ENCODE results near the gene MDFI.

MDFI gene

DNA sequence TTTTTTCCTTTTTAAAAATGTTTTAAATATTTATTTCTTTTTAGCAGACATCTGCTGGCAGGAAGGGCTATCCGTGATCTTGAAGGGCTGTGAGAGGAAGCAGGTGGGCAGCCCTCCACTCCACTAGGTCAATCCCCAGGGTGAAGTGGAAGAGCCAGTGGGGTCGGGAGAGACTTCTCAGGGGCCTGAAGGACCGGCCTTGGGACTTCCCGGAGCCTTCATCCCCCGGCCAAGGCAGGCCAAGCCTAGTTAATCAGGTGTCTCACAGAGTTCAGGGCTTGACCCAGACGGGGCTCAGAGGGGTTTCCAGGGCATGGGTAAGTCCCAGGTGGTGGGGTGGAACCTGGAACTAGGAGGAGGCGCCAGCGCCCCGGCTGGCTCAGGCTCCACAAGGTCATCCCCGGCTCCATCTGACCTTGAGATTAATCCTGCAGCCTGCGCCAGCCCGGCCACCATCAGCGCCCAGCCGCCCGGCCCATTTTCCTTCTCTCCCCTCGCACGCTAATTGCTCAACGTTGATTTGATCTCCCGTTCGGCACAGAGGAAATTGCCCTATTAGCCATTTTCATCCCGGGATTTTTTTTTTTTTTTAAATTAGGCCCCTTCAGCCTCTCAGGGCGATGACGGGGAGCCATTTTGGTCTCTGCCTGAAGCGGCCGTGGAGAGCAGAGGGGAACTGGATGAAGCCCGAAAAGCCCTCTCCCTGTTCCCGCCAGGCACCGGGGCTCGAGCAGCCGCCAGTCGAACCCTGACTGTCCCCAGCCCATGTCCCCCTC is 44.4 kb downstream of the MDFI start:
- TF ChIP-seq, protein P1, sequence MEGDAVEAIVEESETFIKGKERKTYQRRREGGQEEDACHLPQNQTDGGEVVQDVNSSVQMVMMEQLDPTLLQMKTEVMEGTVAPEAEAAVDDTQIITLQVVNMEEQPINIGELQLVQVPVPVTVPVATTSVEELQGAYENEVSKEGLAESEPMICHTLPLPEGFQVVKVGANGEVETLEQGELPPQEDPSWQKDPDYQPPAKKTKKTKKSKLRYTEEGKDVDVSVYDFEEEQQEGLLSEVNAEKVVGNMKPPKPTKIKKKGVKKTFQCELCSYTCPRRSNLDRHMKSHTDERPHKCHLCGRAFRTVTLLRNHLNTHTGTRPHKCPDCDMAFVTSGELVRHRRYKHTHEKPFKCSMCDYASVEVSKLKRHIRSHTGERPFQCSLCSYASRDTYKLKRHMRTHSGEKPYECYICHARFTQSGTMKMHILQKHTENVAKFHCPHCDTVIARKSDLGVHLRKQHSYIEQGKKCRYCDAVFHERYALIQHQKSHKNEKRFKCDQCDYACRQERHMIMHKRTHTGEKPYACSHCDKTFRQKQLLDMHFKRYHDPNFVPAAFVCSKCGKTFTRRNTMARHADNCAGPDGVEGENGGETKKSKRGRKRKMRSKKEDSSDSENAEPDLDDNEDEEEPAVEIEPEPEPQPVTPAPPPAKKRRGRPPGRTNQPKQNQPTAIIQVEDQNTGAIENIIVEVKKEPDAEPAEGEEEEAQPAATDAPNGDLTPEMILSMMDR (conservative IDR thresholded peaks at IDR 0.05), result peak; percentile 54
- peak overlapping the region; percentile 58 for H3K27ac ChIP-seq

DNA sequence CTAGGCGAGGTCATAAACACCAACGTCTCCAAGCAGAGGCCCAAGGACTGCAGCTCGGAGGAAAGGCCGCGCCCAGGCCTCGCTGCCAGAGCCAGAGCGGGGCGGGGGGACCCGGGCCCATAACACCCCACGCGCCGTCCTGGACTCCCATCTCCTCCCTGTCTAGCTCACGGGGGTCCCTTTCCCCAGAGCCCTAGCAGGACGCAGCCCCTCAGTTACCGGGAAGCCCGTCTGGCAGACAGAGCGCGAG is 44.9 kb downstream of the MDFI start:
- TF ChIP-seq, protein P1 (conservative IDR thresholded peaks at IDR 0.05), result no peak
- H3K27ac ChIP-seq, result no peak overlapping the region

DNA sequence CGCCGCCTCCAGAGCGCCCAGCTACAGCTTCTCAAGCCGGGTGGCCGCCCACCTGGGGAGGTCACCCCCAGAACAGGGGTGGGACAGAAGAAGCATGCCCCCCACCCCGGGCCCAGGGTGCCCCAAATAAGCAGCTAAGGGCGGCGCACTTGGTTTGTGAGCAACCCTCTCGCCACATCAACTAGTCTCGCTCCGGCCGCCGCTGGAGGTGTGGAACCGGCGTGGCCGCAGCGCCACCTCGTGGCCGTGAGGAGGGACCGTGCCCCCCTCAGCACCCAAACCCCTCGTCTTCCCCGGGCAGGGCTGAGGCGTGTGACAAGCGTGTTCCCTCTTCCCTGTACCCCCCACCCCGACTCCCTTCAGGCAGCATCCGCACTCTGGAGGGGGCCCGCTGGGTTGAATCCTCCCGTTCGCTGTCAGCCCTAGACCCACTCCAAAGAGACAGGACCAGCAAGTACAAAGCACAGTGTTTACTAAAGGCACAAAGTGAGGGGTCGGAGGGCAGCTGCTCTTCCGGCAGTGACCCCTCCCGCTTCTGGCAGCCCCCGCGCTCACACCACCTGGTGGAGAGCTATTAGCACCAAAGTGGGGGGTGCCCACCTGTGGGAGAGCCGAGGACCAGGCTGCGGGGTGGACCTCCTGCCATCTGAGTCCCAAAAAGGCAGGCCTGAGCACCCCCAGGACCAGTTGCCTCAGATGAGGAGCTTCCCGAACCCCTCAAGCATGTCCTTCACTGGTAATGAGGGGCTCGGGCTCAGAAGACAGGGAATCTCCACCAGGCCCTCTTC is 45.4 kb downstream of the MDFI start:
- H3K27ac ChIP-seq, result no peak overlapping the region
- TF ChIP-seq, protein P1 (conservative IDR thresholded peaks at IDR 0.05), result peak; percentile 92

DNA sequence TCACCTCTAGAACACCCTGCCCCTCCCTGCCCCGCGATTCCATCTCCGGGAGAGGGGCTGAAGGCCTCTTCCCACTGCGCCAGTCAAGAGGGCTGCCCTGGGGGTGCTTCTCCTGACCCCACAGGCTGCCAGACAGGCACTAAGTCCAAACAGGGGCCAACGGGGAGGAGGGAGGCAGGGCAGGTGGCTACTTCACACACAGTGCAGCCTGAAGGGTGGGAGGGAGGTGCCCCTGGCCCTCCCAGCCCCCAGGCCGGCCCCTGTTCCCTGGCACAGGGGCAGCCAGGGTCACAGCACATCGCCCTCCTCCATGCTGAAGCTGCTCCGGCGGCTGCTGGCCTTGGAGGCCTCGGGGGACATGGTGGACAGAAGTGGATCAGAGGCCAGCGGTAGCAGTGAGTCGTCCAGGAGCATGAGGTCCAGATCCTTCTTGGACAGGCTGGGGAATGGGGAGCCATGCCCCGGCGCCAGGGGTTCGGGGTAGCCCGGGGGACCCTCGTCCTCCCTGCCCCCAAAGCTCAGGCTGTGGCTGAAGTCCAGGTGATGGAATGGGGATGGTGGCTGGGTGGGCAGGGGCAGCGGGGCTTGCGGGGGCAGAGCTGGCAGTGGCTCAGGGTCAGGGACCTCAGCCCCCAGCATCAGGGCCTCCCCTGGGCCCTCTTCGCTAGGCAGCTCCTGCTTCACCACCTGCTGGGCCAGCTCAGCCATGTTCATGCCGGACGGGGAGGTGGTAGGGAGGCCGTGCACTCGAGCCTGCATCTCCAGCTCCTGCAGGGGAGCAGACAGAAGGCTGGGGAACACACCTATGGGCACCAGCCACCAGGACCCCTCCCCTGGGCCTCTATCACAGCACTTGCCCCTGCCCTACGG is 46.3 kb downstream of the MDFI start:
- TF ChIP-seq, protein P1 (conservative IDR thresholded peaks at IDR 0.05), result no peak
- H3K27ac ChIP-seq, result no peak overlapping the region

DNA sequence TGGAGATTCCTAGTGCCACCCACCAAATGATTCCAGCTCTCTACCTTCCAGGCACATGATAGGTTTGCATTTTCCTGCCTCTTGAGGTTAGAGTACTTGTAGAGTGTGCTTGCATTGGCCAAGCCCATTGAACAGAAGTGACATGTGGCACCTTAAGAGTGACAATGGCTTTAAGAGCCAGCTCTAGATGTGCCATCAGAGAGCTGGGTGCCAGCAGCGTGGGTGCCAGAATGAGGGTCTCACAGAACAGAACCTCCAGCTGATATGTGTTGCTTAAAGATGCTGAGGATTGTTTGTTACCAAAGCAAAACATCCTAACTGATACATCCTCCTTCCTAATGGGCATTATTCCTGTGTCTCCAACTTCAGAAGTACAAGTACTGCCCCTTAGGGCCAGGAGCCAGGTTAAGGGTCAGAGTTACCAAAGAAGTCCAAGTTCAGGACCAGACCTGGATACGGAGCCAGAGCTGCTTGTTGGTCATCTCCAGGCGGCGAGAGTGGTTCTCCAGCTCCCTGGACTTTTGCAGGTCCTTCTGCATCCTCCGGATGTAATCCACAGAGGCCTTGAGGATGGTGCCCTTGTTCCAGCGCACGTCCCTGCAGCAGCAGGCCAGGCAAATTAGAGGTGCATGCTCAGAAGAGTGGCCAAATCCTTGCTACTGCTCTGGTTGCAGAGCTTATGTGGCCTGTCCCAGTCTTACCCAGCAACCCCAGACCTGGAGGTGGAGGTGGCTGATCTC is 47.5 kb downstream of the MDFI start:
- H3K27ac ChIP-seq, result no peak overlapping the region
- TF ChIP-seq, protein P1 (conservative IDR thresholded peaks at IDR 0.05), result no peak

DNA sequence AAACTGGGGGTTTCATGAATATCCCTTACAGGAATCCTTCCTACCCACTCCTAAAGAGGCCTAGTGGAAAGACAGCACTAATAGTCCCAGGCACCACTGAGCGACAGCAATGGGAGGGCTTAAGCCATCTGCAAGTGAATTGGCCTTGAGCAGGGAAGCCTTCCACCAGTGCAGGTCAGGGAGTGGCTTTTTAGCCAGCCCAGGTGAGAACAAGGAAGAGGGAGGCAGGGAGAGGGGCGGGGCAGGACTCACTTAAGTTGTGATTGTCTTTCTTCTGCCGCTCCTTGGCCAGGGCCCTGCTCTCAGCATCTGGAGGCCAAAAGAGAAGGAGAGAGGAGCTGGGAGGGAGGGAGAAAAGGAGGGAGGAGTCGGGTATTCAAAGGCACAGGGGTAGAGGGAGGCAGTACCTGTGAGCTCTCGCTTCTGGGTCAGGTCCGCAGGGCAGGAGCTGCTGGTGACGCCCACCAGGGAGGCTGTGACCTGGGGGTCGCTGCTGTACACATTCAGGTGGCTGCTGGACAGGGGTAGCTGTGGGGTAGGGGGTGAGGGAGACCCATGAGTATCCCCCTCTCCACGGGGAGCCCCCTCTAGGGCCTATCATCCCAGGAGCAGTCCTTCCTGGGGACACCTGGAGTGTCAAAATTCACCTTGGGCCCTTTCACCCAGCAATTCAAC is 49.4 kb downstream of the MDFI start:
- no peak overlapping the region for H3K27ac ChIP-seq
- TF ChIP-seq, protein P1 (conservative IDR thresholded peaks at IDR 0.05), result no peak
